ENCODE results near the gene TMOD1. TPM values are rescaled to one million over a fixed set of nuclear protein-coding genes. Genes with fewer than 3 reads are reported as not detected.
"Not testable (repeated sequence)": the region's sequence is repeated elsewhere in the genome, so short reads cannot be mapped to it uniquely, and the experiment has no call there.

TMOD1 gene
- total and polyA plus RNA-seq, 5 donors from 2014 or later = 2.4 to 11.0 (median 3.7) TPM

DNA sequence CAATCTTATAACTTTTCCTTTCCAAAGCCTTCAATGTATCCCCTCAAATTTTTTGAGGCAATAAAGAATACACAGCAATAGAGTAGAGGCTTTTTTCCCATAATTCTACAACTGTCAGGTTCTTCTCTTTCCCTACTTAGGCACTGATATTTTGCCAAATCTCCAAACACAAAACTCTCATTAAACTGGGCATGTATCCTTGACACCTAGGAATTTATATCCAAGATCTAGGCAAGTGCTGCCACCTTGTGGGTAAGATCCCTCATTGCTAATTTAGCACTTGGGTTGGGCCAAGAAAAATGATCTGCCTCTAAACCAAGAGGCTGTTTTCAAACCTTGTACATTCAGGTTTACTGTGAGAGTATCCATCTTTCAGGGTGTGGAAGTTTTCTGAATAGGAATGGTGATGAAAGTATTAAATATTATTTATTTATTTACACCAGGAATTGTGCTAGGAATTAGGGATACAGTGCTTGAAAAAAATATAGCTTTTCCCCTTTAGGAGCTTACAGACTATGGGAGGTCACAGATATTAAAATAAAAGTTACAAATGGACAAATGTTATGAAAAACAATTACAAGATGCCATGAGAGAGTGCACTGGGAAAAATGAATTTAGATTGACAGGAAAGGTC, 114.1 kb downstream of the TMOD1 start:
- no peaks in the 10 kb centered on the region for H3K27me3 ChIP-seq (ENCODE audit: control insufficient read depth, insufficient read depth, low read length)
- H3K4me3 ChIP-seq (ENCODE audit: low read depth, low read length) = no peak overlapping the region
- Mint-ChIP-seq H3K4me3 (no peak overlapping the region), H3K27me3 (no peaks in the 10 kb centered on the region), H3K9me3 (no peaks in the 10 kb centered on the region), H3K36me3 (peaks cover 37% of the 10 kb centered on the region), H3K4me1 (peaks cover 0 to 12% (median 7%) of the 10 kb centered on the region in 4 donors), H3K27ac (peak overlapping the region in 1 of 3 donors; percentile 9)
- no peak overlapping the region for H3K27ac ChIP-seq (ENCODE audit: insufficient read depth, low read length, poor library complexity, severe bottlenecking)
- H3K4me1 ChIP-seq (ENCODE audit: control insufficient read depth, insufficient read depth, low read length, poor library complexity, severe bottlenecking) = no peaks in the 10 kb centered on the region
- H3K9me3 ChIP-seq (ENCODE audit: control insufficient read depth in 2 of 2, low read length in 2 of 2) = no peaks in the 10 kb centered on the region
- ATAC-seq (ENCODE audit: low read depth in 2 of 2) (peak in 1 of 2 donors; percentile 57), DNase-seq (peak; percentile 49 to 74 (median 59))
- H3K36me3 ChIP-seq (ENCODE audit: control insufficient read depth, insufficient read depth, low read length) = peaks cover 8% of the 10 kb centered on the region

GRCh38 chr9:97617939-97618416, 116.5 kb downstream of the TMOD1 start:
- Mint-ChIP-seq H3K36me3 (peaks cover 37% of the 10 kb centered on the region), H3K9me3 (no peaks in the 10 kb centered on the region), H3K27ac (no peak overlapping the region), H3K4me1 (peaks cover 0 to 12% (median 7%) of the 10 kb centered on the region in 4 donors), H3K4me3 (no peak overlapping the region), H3K27me3 (no peaks in the 10 kb centered on the region)
- DNase-seq = peak in 1 of 3 donors; percentile 23
- H3K9me3 ChIP-seq (ENCODE audit: control insufficient read depth in 2 of 2, low read length in 2 of 2) = no peaks in the 10 kb centered on the region
- peaks cover 10% of the 10 kb centered on the region for H3K36me3 ChIP-seq (ENCODE audit: control insufficient read depth, insufficient read depth, low read length)
- H3K27me3 ChIP-seq (ENCODE audit: control insufficient read depth, insufficient read depth, low read length) = no peaks in the 10 kb centered on the region
- no peak overlapping the region for H3K4me3 ChIP-seq (ENCODE audit: low read depth, low read length)
- H3K4me1 ChIP-seq (ENCODE audit: control insufficient read depth, insufficient read depth, low read length, poor library complexity, severe bottlenecking) = no peaks in the 10 kb centered on the region
- ATAC-seq (ENCODE audit: low read depth in 2 of 2) = no peak
- H3K27ac ChIP-seq (ENCODE audit: insufficient read depth, low read length, poor library complexity, severe bottlenecking) = no peak overlapping the region

GRCh38 chr9:97620063-97620462, 118.6 kb downstream of the TMOD1 start:
- not testable (repeated sequence) for H3K27me3 ChIP-seq (ENCODE audit: control insufficient read depth, insufficient read depth, low read length); H3K9me3 Mint-ChIP-seq; H3K27me3 Mint-ChIP-seq; DNase-seq; H3K4me3 ChIP-seq (ENCODE audit: low read depth, low read length); H3K27ac ChIP-seq (ENCODE audit: insufficient read depth, low read length, poor library complexity, severe bottlenecking); ATAC-seq (ENCODE audit: low read depth in 2 of 2); H3K4me1 ChIP-seq (ENCODE audit: control insufficient read depth, insufficient read depth, low read length, poor library complexity, severe bottlenecking); H3K9me3 ChIP-seq (ENCODE audit: control insufficient read depth in 2 of 2, low read length in 2 of 2); H3K4me3 Mint-ChIP-seq
- H3K36me3 ChIP-seq (ENCODE audit: control insufficient read depth, insufficient read depth, low read length) = peaks cover 18% of the 10 kb centered on the region
- Mint-ChIP-seq H3K27ac (peak overlapping the region; percentile 0 to 60 (median 36)), H3K4me1 (peaks cover 0 to 15% (median 10%) of the 10 kb centered on the region in 4 donors), H3K36me3 (peaks cover 52% of the 10 kb centered on the region)

GRCh38 chr9:97622483-97622882, 121.0 kb downstream of the TMOD1 start:
- H3K4me3 Mint-ChIP-seq; H3K27me3 ChIP-seq (ENCODE audit: control insufficient read depth, insufficient read depth, low read length); H3K4me1 ChIP-seq (ENCODE audit: control insufficient read depth, insufficient read depth, low read length, poor library complexity, severe bottlenecking); DNase-seq; H3K27ac ChIP-seq (ENCODE audit: insufficient read depth, low read length, poor library complexity, severe bottlenecking); H3K27ac Mint-ChIP-seq; H3K4me1 Mint-ChIP-seq; H3K9me3 ChIP-seq (ENCODE audit: control insufficient read depth in 2 of 2, low read length in 2 of 2); H3K27me3 Mint-ChIP-seq; ATAC-seq (ENCODE audit: low read depth in 2 of 2); H3K4me3 ChIP-seq (ENCODE audit: low read depth, low read length); H3K9me3 Mint-ChIP-seq: not testable (repeated sequence)
- H3K36me3 Mint-ChIP-seq = peaks cover 49% of the 10 kb centered on the region
- peaks cover 25% of the 10 kb centered on the region for H3K36me3 ChIP-seq (ENCODE audit: control insufficient read depth, insufficient read depth, low read length)

DNA sequence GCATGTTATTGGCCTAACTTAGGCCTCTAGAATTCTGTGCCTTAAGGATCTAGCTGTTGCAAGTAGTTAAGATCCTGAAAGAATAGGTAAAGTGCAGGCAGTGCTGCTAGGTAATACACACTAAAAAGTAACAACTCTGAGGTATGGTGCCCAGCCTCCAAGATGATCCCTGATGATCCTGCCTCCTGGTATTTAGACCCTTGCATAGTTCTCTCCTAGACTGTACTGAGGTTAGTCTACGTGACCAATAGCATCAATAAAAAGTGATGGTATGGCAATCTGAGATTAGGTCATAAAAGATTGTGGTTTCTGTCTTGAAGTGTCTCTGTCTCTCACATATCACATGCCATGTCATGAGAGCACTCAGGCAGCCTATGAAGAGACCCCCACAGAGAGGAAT, 122.5 kb downstream of the TMOD1 start:
- no peak overlapping the region for H3K27ac ChIP-seq (ENCODE audit: insufficient read depth, low read length, poor library complexity, severe bottlenecking)
- H3K4me3 Mint-ChIP-seq = no peak overlapping the region
- no peaks in the 10 kb centered on the region for H3K4me1 ChIP-seq (ENCODE audit: control insufficient read depth, insufficient read depth, low read length, poor library complexity, severe bottlenecking)
- peaks cover 0 to 5% (median 4%) of the 10 kb centered on the region in 4 donors for H3K4me1 Mint-ChIP-seq
- no peaks in the 10 kb centered on the region for H3K27me3 ChIP-seq (ENCODE audit: control insufficient read depth, insufficient read depth, low read length)
- no peaks in the 10 kb centered on the region for H3K27me3 Mint-ChIP-seq
- H3K27ac Mint-ChIP-seq = no peak overlapping the region
- no peaks in the 10 kb centered on the region for H3K9me3 Mint-ChIP-seq
- peaks cover 40% of the 10 kb centered on the region for H3K36me3 Mint-ChIP-seq
- peaks cover 25% of the 10 kb centered on the region for H3K36me3 ChIP-seq (ENCODE audit: control insufficient read depth, insufficient read depth, low read length)
- no peaks in the 10 kb centered on the region for H3K9me3 ChIP-seq (ENCODE audit: control insufficient read depth in 2 of 2, low read length in 2 of 2)
- no peak overlapping the region for H3K4me3 ChIP-seq (ENCODE audit: low read depth, low read length)
- ATAC-seq (ENCODE audit: low read depth in 2 of 2) = no peak
- no peak for DNase-seq

DNA sequence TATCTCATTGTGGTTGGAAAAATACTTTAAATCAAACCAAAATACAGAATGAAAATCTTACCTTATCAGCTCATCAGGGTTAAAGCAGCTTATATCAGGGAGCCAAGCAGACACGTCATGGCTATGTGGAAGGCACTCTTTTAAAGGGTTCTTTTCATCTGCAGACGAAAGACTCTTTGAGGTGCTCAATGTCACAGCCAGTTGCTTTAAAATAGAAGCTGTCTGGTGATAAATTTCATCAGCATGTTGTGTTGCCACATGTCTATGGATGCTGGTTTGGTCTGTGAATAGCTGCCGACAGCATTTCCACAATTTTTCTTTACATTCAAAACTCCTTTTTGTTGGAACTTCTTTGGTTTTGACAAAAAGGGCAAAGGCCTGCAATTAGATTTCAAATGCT, 124.2 kb downstream of the TMOD1 start:
- no peak overlapping the region for H3K27ac ChIP-seq (ENCODE audit: insufficient read depth, low read length, poor library complexity, severe bottlenecking)
- H3K27me3 Mint-ChIP-seq = no peaks in the 10 kb centered on the region
- no peaks in the 10 kb centered on the region for H3K9me3 ChIP-seq (ENCODE audit: control insufficient read depth in 2 of 2, low read length in 2 of 2)
- peaks cover 0 to 14% (median 14%) of the 10 kb centered on the region in 4 donors for H3K4me1 Mint-ChIP-seq
- H3K9me3 Mint-ChIP-seq = no peaks in the 10 kb centered on the region
- ATAC-seq (ENCODE audit: low read depth in 2 of 2) = no peak
- no peaks in the 10 kb centered on the region for H3K27me3 ChIP-seq (ENCODE audit: control insufficient read depth, insufficient read depth, low read length)
- no peak overlapping the region for H3K4me3 Mint-ChIP-seq
- H3K4me3 ChIP-seq (ENCODE audit: low read depth, low read length) = no peak overlapping the region
- peaks cover 35% of the 10 kb centered on the region for H3K36me3 Mint-ChIP-seq
- no peaks in the 10 kb centered on the region for H3K4me1 ChIP-seq (ENCODE audit: control insufficient read depth, insufficient read depth, low read length, poor library complexity, severe bottlenecking)
- peaks cover 24% of the 10 kb centered on the region for H3K36me3 ChIP-seq (ENCODE audit: control insufficient read depth, insufficient read depth, low read length)
- no peak for DNase-seq
- H3K27ac Mint-ChIP-seq = no peak overlapping the region

- Histone ChIP-seq H3K9me3 (ENCODE audit: control insufficient read depth in 2 of 2, low read length in 2 of 2) (no peaks in the 10 kb centered on the region), H3K36me3 (ENCODE audit: control insufficient read depth, insufficient read depth, low read length) (peaks cover 19% of the 10 kb centered on the region), H3K27me3 (ENCODE audit: control insufficient read depth, insufficient read depth, low read length) (no peaks in the 10 kb centered on the region), H3K4me3 (ENCODE audit: low read depth, low read length) (no peak overlapping the region), H3K27ac (ENCODE audit: insufficient read depth, low read length, poor library complexity, severe bottlenecking) (no peak overlapping the region), H3K4me1 (ENCODE audit: control insufficient read depth, insufficient read depth, low read length, poor library complexity, severe bottlenecking) (peaks cover 9% of the 10 kb centered on the region)
- H3K36me3 Mint-ChIP-seq = peaks cover 23% of the 10 kb centered on the region
- no peaks in the 10 kb centered on the region for H3K27me3 Mint-ChIP-seq
- DNase-seq = no peak
- no peak overlapping the region for H3K4me3 Mint-ChIP-seq
- H3K9me3 Mint-ChIP-seq = no peaks in the 10 kb centered on the region
- peaks cover 11 to 29% (median 14%) of the 10 kb centered on the region in 4 donors for H3K4me1 Mint-ChIP-seq
- ATAC-seq (ENCODE audit: low read depth in 2 of 2) = no peak
- no peak overlapping the region for H3K27ac Mint-ChIP-seq
Observed at GRCh38 chr9:97627624-97628023, 126.2 kb downstream of the TMOD1 start.

DNA sequence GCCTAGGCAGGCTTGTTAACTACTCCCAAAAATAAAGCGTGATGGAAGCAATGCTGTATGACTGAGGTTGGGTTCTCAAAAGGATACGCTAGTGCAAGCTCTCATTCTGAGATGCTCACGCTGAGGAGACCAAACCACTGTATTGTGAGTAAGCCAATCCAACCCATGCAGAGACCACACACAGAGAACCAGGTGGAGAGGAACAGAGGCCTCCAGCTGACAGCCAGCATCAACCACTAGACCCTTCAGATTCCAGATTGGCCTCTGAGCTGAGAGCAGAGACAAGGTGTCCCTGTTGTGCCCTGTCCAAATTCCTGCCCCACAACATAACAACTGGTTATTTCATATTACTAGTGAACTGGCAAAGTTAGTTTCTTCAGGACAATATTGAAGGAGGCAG, 127.2 kb downstream of the TMOD1 start:
- Mint-ChIP-seq H3K27me3 (peaks cover 5% of the 10 kb centered on the region), H3K9me3 (no peaks in the 10 kb centered on the region), H3K4me3 (peak overlapping the region in 1 of 4 donors; percentile 70), H3K27ac (peak overlapping the region in 1 of 3 donors; percentile 15), H3K36me3 (peaks cover 18% of the 10 kb centered on the region), H3K4me1 (peaks cover 13 to 34% (median 19%) of the 10 kb centered on the region in 4 donors)
- Histone ChIP-seq H3K36me3 (ENCODE audit: control insufficient read depth, insufficient read depth, low read length) (peaks cover 19% of the 10 kb centered on the region), H3K27ac (ENCODE audit: insufficient read depth, low read length, poor library complexity, severe bottlenecking) (no peak overlapping the region), H3K4me1 (ENCODE audit: control insufficient read depth, insufficient read depth, low read length, poor library complexity, severe bottlenecking) (peaks cover 11% of the 10 kb centered on the region), H3K27me3 (ENCODE audit: control insufficient read depth, insufficient read depth, low read length) (no peaks in the 10 kb centered on the region), H3K4me3 (ENCODE audit: low read depth, low read length) (no peak overlapping the region), H3K9me3 (ENCODE audit: control insufficient read depth in 2 of 2, low read length in 2 of 2) (no peaks in the 10 kb centered on the region)
- no peak for DNase-seq
- ATAC-seq (ENCODE audit: low read depth in 2 of 2) = no peak
